Endodermal cell (in vitro differentiated cells): ENCODE measurements around the gene FREY1. TPM values are rescaled to one million over a fixed set of nuclear protein-coding genes. Genes with fewer than 3 reads are reported as not detected.

Experiments used
- DNase-seq: peaks from one replicate; pipeline ENCODE4 v3.0.0-alpha.2; 2017
- H3K27ac ChIP-seq: 2 replicates; pipeline ENCODE4 v1.5.1; 2013; ENCODE audit warnings: mild to moderate bottlenecking, low read depth, low read length, moderate library complexity
- H3K27me3 ChIP-seq: 2 replicates; pipeline ENCODE4 v1.6.1; 2013; ENCODE audit warnings: mild to moderate bottlenecking, low read length, moderate library complexity; ENCODE audit not compliant: insufficient read depth, control insufficient read depth, poor library complexity, severe bottlenecking
- H3K36me3 ChIP-seq: 2 replicates; pipeline ENCODE4 v1.7.0; 2013; ENCODE audit warnings: mild to moderate bottlenecking, low read length, moderate library complexity; ENCODE audit not compliant: control insufficient read depth, insufficient read depth
- H3K4me1 ChIP-seq: one replicate; pipeline ENCODE4 v1.7.0; 2013; ENCODE audit warnings: low read length; ENCODE audit not compliant: control insufficient read depth, insufficient read depth
- H3K4me3 ChIP-seq: 2 replicates; pipeline ENCODE4 v1.5.1; 2013; ENCODE audit warnings: mild to moderate bottlenecking, low read length, moderate library complexity
- H3K9ac ChIP-seq: 2 replicates; pipeline ENCODE4 v1.6.1; 2013; ENCODE audit warnings: mild to moderate bottlenecking, low read length, moderate library complexity; ENCODE audit not compliant: poor library complexity, severe bottlenecking; ENCODE audit errors: extremely low read depth
- H3K9me3 ChIP-seq: 2 replicates; pipeline ENCODE4 v1.6.1; 2013; ENCODE audit warnings: mild to moderate bottlenecking, low read length, moderate library complexity; ENCODE audit not compliant: control insufficient read depth
- H3K27ac Mint-ChIP-seq: 2 replicates; pipeline ENCODE4 v1.8.0; 2020; ENCODE audit warnings: mixed read lengths
- H3K27me3 Mint-ChIP-seq: 2 replicates; pipeline ENCODE4 v1.8.0; 2021; ENCODE audit warnings: mild to moderate bottlenecking, mixed read lengths; ENCODE audit not compliant: insufficient read depth
- H3K36me3 Mint-ChIP-seq: 2 replicates; pipeline ENCODE4 v1.8.0; 2020; ENCODE audit warnings: low read depth, mixed read lengths
- H3K4me1 Mint-ChIP-seq: 2 replicates; pipeline ENCODE4 v1.8.0; 2020; ENCODE audit warnings: mixed read lengths
- H3K4me3 Mint-ChIP-seq: 2 replicates; pipeline ENCODE4 v1.8.0; 2020; ENCODE audit warnings: mild to moderate bottlenecking, moderate library complexity, mixed read lengths
- H3K9me3 Mint-ChIP-seq: 2 replicates; pipeline ENCODE4 v1.8.0; 2020; ENCODE audit warnings: mild to moderate bottlenecking, mixed read lengths
- WGBS, 2 experiments: methylation state at CpG; one replicate each; pipeline versions ENCODE4 v1.1.5 to v1.1.7; 2013; ENCODE audit warnings: missing lambda C conversion rate in 2 of 2, mixed read lengths in 1 of 2; ENCODE audit not compliant: insufficient coverage in 1 of 2, insufficient read length in 1 of 2; 5-methylcytosine and 5-hydroxymethylcytosine counted together
- total RNA-seq, 2 donors: library from RNA; stranded (reverse); fragmentation: NEBNext Ultra II Directional in 1 of 2; extraction: Animal tissue kit (Norgen Biotek cat#: 25700) in 1 of 2; gene quantifications; 2 replicates in 1 of 2; 3 replicates in 1 of 2; pipeline ENCODE4 v1.2.1, GENCODE V29; 2021
- TF ChIP-seq, protein P1 (sequence below): fragments of 200-600 bp; sonication (generic); conservative IDR thresholded peaks from 2 replicates; pipeline ENCODE4 v1.5.0; 2021; ENCODE audit warnings: antibody characterized with exemption, mild to moderate bottlenecking

The FREY1 gene
- total RNA-seq, 2 donors from 2014 or later, result 1.1 to 1.5 TPM

DNA sequence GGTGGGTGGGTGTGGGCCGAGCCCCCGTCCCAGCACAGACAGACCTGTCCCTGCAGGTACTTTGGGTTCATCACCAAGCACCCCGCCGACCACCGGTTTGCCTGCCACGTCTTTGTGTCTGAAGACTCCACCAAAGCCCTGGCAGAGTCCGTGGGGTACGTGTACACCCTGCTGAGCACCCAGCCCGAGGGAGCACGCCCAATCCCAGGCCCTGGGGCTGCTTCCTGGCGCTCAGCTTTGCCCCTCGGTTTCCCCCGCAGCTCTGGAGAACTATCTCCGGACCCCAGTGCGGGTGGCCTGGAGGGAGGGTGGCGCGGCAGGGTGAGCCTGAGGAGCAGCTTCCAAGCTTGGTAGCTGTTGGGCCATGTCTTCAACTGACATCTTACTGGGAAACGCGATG lies 2.0 kb downstream of the FREY1 start:
- peaks cover 14% of the 10 kb centered on the region for H3K36me3 Mint-ChIP-seq
- H3K9me3 Mint-ChIP-seq, result no peaks in the 10 kb centered on the region
- H3K4me1 ChIP-seq, result no peaks in the 10 kb centered on the region
- H3K27me3 ChIP-seq, result peaks cover 15% of the 10 kb centered on the region
- H3K4me1 Mint-ChIP-seq, result peaks cover 13% of the 10 kb centered on the region
- 94 to 97% methylated on average over 17 to 19 of the region's 19 CpGs for WGBS, 2 experiments
- H3K36me3 ChIP-seq, result no peaks in the 10 kb centered on the region
- TF ChIP-seq, protein P1, sequence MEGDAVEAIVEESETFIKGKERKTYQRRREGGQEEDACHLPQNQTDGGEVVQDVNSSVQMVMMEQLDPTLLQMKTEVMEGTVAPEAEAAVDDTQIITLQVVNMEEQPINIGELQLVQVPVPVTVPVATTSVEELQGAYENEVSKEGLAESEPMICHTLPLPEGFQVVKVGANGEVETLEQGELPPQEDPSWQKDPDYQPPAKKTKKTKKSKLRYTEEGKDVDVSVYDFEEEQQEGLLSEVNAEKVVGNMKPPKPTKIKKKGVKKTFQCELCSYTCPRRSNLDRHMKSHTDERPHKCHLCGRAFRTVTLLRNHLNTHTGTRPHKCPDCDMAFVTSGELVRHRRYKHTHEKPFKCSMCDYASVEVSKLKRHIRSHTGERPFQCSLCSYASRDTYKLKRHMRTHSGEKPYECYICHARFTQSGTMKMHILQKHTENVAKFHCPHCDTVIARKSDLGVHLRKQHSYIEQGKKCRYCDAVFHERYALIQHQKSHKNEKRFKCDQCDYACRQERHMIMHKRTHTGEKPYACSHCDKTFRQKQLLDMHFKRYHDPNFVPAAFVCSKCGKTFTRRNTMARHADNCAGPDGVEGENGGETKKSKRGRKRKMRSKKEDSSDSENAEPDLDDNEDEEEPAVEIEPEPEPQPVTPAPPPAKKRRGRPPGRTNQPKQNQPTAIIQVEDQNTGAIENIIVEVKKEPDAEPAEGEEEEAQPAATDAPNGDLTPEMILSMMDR, result no peak
- H3K9me3 ChIP-seq, result no peaks in the 10 kb centered on the region
- no peak overlapping the region for H3K4me3 Mint-ChIP-seq
- no peak overlapping the region for H3K27ac ChIP-seq
- H3K9ac ChIP-seq, result no peak overlapping the region
- DNase-seq, result no peak
- no peak overlapping the region for H3K27ac Mint-ChIP-seq
- peaks cover 16% of the 10 kb centered on the region for H3K27me3 Mint-ChIP-seq
- no peak overlapping the region for H3K4me3 ChIP-seq

DNA sequence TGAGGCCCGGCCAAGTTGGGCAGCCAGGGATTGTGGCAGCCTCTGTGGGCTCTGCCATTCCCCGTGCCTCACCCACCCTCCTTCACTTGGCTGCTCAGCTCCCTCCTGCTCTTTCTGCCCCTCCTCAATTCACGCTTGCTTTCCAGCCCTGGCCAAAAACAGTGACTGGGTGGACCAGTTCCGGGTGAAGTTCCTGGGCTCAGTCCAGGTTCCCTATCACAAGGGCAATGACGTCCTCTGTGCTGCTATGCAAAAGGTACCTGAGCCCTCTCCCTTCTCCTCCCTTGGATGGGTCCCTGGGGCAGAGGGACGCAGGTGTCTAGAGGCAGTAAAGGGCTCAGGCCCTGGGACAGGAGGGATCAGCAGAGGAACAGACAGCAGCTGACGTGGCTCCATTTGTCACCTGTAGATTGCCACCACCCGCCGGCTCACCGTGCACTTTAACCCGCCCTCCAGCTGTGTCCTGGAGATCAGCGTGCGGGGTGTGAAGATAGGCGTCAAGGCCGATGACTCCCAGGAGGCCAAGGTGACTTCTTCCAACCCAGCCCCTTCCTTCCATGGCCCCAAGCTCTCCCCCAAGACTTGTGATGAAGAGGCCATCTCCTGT lies 2.7 kb downstream of the FREY1 start:
- H3K4me3 Mint-ChIP-seq, result no peak overlapping the region
- H3K4me3 ChIP-seq, result no peak overlapping the region
- H3K4me1 Mint-ChIP-seq, result peaks cover 13% of the 10 kb centered on the region
- H3K36me3 ChIP-seq, result no peaks in the 10 kb centered on the region
- H3K27ac Mint-ChIP-seq, result no peak overlapping the region
- no peak for DNase-seq
- H3K9ac ChIP-seq, result no peak overlapping the region
- H3K27ac ChIP-seq, result no peak overlapping the region
- no peaks in the 10 kb centered on the region for H3K9me3 Mint-ChIP-seq
- TF ChIP-seq, protein P1, result no peak
- 89 to 96% methylated on average over 6 to 15 of the region's 15 CpGs for WGBS, 2 experiments
- peaks cover 15% of the 10 kb centered on the region for H3K27me3 ChIP-seq
- no peaks in the 10 kb centered on the region for H3K9me3 ChIP-seq
- H3K36me3 Mint-ChIP-seq, result peaks cover 14% of the 10 kb centered on the region
- no peaks in the 10 kb centered on the region for H3K4me1 ChIP-seq
- H3K27me3 Mint-ChIP-seq, result peaks cover 16% of the 10 kb centered on the region

DNA sequence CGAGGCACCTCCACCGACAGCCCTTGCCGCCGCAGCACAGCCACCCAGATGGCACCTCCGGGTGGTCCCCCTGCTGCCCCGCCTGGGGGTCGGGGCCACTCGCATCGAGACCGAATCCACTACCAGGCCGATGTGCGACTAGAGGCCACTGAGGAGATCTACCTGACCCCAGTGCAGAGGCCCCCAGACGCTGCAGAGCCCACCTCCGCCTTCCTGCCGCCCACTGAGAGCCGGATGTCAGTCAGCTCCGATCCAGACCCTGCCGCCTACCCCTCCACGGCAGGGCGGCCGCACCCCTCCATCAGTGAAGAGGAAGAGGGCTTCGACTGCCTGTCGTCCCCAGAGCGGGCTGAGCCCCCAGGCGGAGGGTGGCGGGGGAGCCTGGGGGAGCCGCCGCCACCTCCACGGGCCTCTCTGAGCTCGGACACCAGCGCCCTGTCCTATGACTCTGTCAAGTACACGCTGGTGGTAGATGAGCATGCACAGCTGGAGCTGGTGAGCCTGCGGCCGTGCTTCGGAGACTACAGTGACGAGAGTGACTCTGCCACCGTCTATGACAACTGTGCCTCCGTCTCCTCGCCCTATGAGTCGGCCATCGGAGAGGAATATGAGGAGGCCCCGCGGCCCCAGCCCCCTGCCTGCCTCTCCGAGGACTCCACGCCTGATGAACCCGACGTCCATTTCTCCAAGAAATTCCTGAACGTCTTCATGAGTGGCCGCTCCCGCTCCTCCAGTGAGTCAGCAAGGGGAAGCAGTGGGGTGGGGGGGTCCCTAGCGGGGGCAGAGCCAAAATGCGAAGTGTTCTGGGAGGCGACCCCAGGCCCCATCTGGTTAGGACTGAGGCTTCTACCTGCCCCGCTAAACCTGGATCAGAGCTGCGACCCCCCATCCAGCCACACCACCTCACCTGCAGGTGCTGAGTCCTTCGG lies 4.4 kb downstream of the FREY1 start:
- WGBS, 2 experiments, result 94 to 95% methylated on average over 35 to 56 of the region's 56 CpGs
- Mint-ChIP-seq H3K4me3 (no peak overlapping the region), H3K36me3 (peaks cover 14% of the 10 kb centered on the region), H3K9me3 (no peaks in the 10 kb centered on the region), H3K4me1 (peaks cover 13% of the 10 kb centered on the region), H3K27me3 (peaks cover 18% of the 10 kb centered on the region), H3K27ac (no peak overlapping the region)
- Histone ChIP-seq H3K9me3 (no peaks in the 10 kb centered on the region), H3K4me3 (no peak overlapping the region), H3K27ac (no peak overlapping the region), H3K4me1 (no peaks in the 10 kb centered on the region), H3K27me3 (peaks cover 23% of the 10 kb centered on the region), H3K36me3 (no peaks in the 10 kb centered on the region), H3K9ac (no peak overlapping the region)
- no peak for DNase-seq
- TF ChIP-seq, protein P1, result no peak
